Panc1 (cell line): Measurements from ENCODE around the gene DTNB. TPM values are rescaled to one million over a fixed set of nuclear protein-coding genes. Genes with fewer than 3 reads are reported as not detected.

Experiments
- ATAC-seq: fragments of 200-7000 bp; cut with Tn5 transposase; 2 replicates; pipeline ENCODE4 v1.9.1; 2020; ENCODE audit warnings: mild to moderate bottlenecking, moderate library complexity
- BruUV-seq: library from RNA; stranded (reverse); fragments of 400-500 nt; replicated peaks from 2 replicates; lab custom pipeline; 2021; lab: Mats Ljungman, UMichigan
- CTCF ChIA-PET: fragments of 300-600 bp; sonication (Branson Sonifier 250); formaldehyde crosslinking; loops from one replicate; lab custom pipeline; 2022; ENCODE audit warnings: antibody characterized with exemption; lab: Charles Lee
- POLR2A ChIA-PET: fragments of 300-600 bp; sonication (Branson Sonifier 250); formaldehyde crosslinking; loops from one replicate; lab custom pipeline; 2022; ENCODE audit warnings: antibody characterized with exemption; lab: Charles Lee
- DNase-seq: peaks from one replicate; pipeline ENCODE4 v3.0.0-alpha.2; 2010; ENCODE audit warnings: low read depth, low spot score
- H3K27ac ChIP-seq: 2 replicates; pipeline ENCODE4 v1.5.1; 2011; ENCODE audit warnings: mild to moderate bottlenecking, low read length, inconsistent platforms
- H3K27me3 ChIP-seq: fragments of 200-500 bp; sonication (Bioruptor generic); 2 replicates; pipeline ENCODE4 v1.6.0; 2014; ENCODE audit warnings: low read length, inconsistent platforms; ENCODE audit not compliant: control insufficient read depth, insufficient read depth
- H3K36me3 ChIP-seq: fragments of 200-500 bp; sonication (Bioruptor generic); 2 replicates; pipeline ENCODE4 v1.5.1; 2014; ENCODE audit warnings: inconsistent platforms, mild to moderate bottlenecking, low read length, moderate library complexity; ENCODE audit not compliant: control insufficient read depth, insufficient read depth
- H3K4me1 ChIP-seq: 2 replicates; pipeline ENCODE4 v1.5.1; 2011; ENCODE audit warnings: inconsistent platforms, mild to moderate bottlenecking, low read length, moderate library complexity; ENCODE audit not compliant: control insufficient read depth, insufficient read depth
- H3K4me3 ChIP-seq, 2 experiments: 2 replicates each; pipeline ENCODE4 v1.5.1; 2011 to 2012; ENCODE audit warnings: low read depth in 2 of 2, low read length in 2 of 2, mild to moderate bottlenecking in 2 of 2, inconsistent platforms in 1 of 2, moderate library complexity in 1 of 2
- H3K9me3 ChIP-seq: fragments of 200-500 bp; sonication (Bioruptor generic); 2 replicates; pipeline ENCODE4 v1.5.1; 2014; ENCODE audit warnings: low read depth, mild to moderate bottlenecking, inconsistent platforms, low read length, moderate library complexity; ENCODE audit not compliant: control insufficient read depth, insufficient read depth
- POLR2AphosphoS5 ChIP-seq: IDR thresholded peaks from 2 replicates; pipeline ENCODE4 v1.6.1; 2012; ENCODE audit warnings: mild to moderate bottlenecking, low read depth, low read length, moderate library complexity
- SIN3A ChIP-seq: IDR thresholded peaks from 2 replicates; pipeline ENCODE4 v1.6.1; 2012; ENCODE audit warnings: low read depth, mild to moderate bottlenecking, low read length, moderate library complexity, borderline replicate concordance; ENCODE audit not compliant: insufficient read depth
- TCF7L2 ChIP-seq: IDR thresholded peaks from 2 replicates; pipeline ENCODE4 v1.6.1; 2011; ENCODE audit warnings: mild to moderate bottlenecking, low read depth, low read length, inconsistent platforms
- in situ Hi-C: cut with HindIII; loops from 2 replicates; pipeline ENCODE4 v1.10.0; 2016; ENCODE audit warnings: low sequenced_read_pairs, low pct_unique_long_range_greater_than_20kb
- intact Hi-C: fragments of 100-400 bp; cut with micrococcal nuclease; formaldehyde crosslinking; loops from one replicate; pipeline ENCODE4 v1.10.0; 2022; ENCODE audit not compliant: unreplicated experiment
- total RNA-seq: library from RNA; stranded (reverse); gene quantifications from one replicate; pipeline ENCODE4 v1.2.1, GENCODE V29; 2021; ENCODE audit not compliant: unreplicated experiment
- TF ChIP-seq, protein P1 (sequence below): fragments of 450-650 bp; IDR thresholded peaks from 2 replicates; pipeline ENCODE4 v1.5.1; 2017; ENCODE audit warnings: mild to moderate bottlenecking
- TF ChIP-seq, protein P2 (sequence below), 2 experiments: IDR thresholded peaks; 2 replicates each; pipeline ENCODE4 v1.6.1; 2011 to 2012; ENCODE audit warnings: low read depth in 2 of 2, control low read depth in 1 of 2, low read length in 1 of 2, mild to moderate bottlenecking in 1 of 2, moderate library complexity in 1 of 2; ENCODE audit not compliant: insufficient read depth in 1 of 2

The DTNB gene
- total RNA-seq, 1 experiment from 2014 or later, result 37.8 TPM

DNA sequence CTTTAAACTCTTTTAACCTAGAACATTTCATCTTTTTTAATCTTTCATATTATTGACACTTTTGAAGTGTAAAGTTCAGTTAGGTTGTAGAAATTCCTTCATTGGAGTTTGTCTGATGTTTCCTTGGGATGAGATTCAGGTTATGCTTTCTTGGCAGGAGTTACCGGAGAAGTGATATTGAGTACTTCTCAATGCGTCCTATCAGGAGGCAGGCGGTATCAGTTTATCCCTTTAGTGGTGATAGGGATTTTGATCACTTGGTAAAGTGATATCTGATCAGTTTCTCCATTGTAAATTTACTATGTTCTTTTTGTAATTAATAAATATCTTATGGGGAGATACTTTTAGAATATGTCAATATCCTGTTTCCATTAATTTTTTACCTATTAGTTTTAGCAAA lies 78.4 kb downstream of the DTNB start:
- DNase-seq, result no peak
- in situ Hi-C loops, result no loop called here
- Histone ChIP-seq H3K27me3 (no peaks in the 10 kb centered on the region), H3K4me3 (no peak overlapping the region), H3K27ac (no peak overlapping the region), H3K9me3 (no peaks in the 10 kb centered on the region), H3K4me1 (no peaks in the 10 kb centered on the region), H3K36me3 (no peaks in the 10 kb centered on the region)
- no TSS peak for BruUV-seq
- intact Hi-C loops, result no loop called here
- CTCF ChIA-PET, result no interaction called here
- no peak for ATAC-seq
- POLR2A ChIA-PET, result no interaction called here
- TF ChIP-seq SIN3A (no peak), POLR2AphosphoS5 (no peak)
- TF ChIP-seq, protein P1, sequence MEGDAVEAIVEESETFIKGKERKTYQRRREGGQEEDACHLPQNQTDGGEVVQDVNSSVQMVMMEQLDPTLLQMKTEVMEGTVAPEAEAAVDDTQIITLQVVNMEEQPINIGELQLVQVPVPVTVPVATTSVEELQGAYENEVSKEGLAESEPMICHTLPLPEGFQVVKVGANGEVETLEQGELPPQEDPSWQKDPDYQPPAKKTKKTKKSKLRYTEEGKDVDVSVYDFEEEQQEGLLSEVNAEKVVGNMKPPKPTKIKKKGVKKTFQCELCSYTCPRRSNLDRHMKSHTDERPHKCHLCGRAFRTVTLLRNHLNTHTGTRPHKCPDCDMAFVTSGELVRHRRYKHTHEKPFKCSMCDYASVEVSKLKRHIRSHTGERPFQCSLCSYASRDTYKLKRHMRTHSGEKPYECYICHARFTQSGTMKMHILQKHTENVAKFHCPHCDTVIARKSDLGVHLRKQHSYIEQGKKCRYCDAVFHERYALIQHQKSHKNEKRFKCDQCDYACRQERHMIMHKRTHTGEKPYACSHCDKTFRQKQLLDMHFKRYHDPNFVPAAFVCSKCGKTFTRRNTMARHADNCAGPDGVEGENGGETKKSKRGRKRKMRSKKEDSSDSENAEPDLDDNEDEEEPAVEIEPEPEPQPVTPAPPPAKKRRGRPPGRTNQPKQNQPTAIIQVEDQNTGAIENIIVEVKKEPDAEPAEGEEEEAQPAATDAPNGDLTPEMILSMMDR, result no peak

DNA sequence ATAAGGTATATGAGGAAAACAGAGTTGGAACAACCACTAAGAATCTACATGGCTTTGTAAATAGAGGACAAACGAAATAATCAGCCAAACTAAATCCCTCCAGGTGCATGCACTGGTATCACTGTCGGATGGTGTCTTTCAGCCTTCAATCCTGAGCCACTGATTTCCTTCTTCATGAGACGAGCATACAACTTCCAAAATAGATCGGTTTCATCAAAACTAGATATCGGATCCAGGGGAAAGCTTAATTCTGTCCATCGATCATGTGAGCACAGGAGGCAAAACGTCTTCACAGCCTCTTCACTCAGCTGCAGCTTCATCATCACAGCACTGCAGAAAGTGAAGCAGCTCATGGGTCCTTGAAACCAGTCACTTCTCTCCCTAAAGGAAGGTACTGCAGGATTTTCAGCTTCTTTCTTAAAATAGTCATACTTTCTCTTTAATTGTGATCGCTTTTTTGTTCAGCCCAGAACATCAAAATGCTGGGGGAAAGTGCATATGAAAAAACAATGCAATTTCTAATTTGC lies 80.5 kb downstream of the DTNB start:
- ChIA-PET POLR2A (interaction anchor here (0.5 kb wide), 1 partner anchor 11 kb away, joined by 3 read pairs; no protein-coding TSS in a partner anchor), CTCF (no interaction called here)
- H3K36me3 ChIP-seq, result no peaks in the 10 kb centered on the region
- H3K9me3 ChIP-seq, result no peaks in the 10 kb centered on the region
- intact Hi-C loops (no loop called here), in situ Hi-C loops (no loop called here)
- no peak for DNase-seq
- H3K27me3 ChIP-seq, result no peaks in the 10 kb centered on the region
- no peaks in the 10 kb centered on the region for H3K4me1 ChIP-seq
- ATAC-seq, result no peak
- no peak overlapping the region for H3K4me3 ChIP-seq
- no TSS peak for BruUV-seq
- TF ChIP-seq SIN3A (no peak), TCF7L2 (no peak)
- TF ChIP-seq, protein P1, result no peak
- TF ChIP-seq, protein P2, sequence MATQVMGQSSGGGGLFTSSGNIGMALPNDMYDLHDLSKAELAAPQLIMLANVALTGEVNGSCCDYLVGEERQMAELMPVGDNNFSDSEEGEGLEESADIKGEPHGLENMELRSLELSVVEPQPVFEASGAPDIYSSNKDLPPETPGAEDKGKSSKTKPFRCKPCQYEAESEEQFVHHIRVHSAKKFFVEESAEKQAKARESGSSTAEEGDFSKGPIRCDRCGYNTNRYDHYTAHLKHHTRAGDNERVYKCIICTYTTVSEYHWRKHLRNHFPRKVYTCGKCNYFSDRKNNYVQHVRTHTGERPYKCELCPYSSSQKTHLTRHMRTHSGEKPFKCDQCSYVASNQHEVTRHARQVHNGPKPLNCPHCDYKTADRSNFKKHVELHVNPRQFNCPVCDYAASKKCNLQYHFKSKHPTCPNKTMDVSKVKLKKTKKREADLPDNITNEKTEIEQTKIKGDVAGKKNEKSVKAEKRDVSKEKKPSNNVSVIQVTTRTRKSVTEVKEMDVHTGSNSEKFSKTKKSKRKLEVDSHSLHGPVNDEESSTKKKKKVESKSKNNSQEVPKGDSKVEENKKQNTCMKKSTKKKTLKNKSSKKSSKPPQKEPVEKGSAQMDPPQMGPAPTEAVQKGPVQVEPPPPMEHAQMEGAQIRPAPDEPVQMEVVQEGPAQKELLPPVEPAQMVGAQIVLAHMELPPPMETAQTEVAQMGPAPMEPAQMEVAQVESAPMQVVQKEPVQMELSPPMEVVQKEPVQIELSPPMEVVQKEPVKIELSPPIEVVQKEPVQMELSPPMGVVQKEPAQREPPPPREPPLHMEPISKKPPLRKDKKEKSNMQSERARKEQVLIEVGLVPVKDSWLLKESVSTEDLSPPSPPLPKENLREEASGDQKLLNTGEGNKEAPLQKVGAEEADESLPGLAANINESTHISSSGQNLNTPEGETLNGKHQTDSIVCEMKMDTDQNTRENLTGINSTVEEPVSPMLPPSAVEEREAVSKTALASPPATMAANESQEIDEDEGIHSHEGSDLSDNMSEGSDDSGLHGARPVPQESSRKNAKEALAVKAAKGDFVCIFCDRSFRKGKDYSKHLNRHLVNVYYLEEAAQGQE (IDR thresholded peaks at IDR 0.05; ENCODE audit: insufficient read depth in 1 of 2, low read depth in 2 of 2, low read length in 1 of 2), result no peak
- H3K27ac ChIP-seq, result no peak overlapping the region
